HepG2 (cell line): ENCODE results near the gene YPEL3. TPM values are rescaled to one million over a fixed set of nuclear protein-coding genes. Genes with fewer than 3 reads are reported as not detected.

Experiments used
- ADNP ChIP-seq: sonication (generic); formaldehyde crosslinking; IDR thresholded peaks from 2 replicates; pipeline ENCODE4 v1.4.0; 2020; ENCODE audit warnings: missing genetic modification reagents
- AHDC1 ChIP-seq: sonication (generic); formaldehyde crosslinking; IDR thresholded peaks from 2 replicates; pipeline ENCODE4 v1.5.1; 2020; ENCODE audit warnings: mild to moderate bottlenecking, missing genetic modification reagents, borderline replicate concordance
- AHR ChIP-seq: IDR thresholded peaks from 2 replicates; pipeline ENCODE4 v1.6.1; 2018; ENCODE audit warnings: missing genetic modification reagents, missing compliant biosample characterization
- ARID3A ChIP-seq: IDR thresholded peaks from 2 replicates; pipeline ENCODE4 v1.6.1; 2012; ENCODE audit warnings: low read depth, low read length, improper control_type of control experiment
- BCL6 ChIP-seq: IDR thresholded peaks from 2 replicates; pipeline ENCODE4 v1.6.1; 2016; ENCODE audit warnings: missing genetic modification reagents, missing compliant biosample characterization
- CBX2 ChIP-seq, 2 experiments: fragments of 200-600 bp in 1 of 2; sonication (generic); formaldehyde crosslinking in 1 of 2; IDR thresholded peaks; 2 replicates each; pipeline versions ENCODE4 v1.7.0 to v1.8.1; 2018 to 2022; ENCODE audit warnings: low read depth in 2 of 2, low read length in 1 of 2, mild to moderate bottlenecking in 1 of 2, missing genetic modification reagents in 1 of 2
- CC2D1A ChIP-seq: sonication (generic); formaldehyde crosslinking; IDR thresholded peaks from 2 replicates; pipeline ENCODE4 v1.8.1; 2023; ENCODE audit warnings: mild to moderate bottlenecking, missing genetic modification reagents
- CEBPB ChIP-seq: IDR thresholded peaks from 2 replicates; pipeline ENCODE4 v1.6.1; 2011; ENCODE audit warnings: low read depth, low read length, improper control_type of control experiment, borderline replicate concordance
- GATA4 ChIP-seq: sonication (generic); IDR thresholded peaks from 2 replicates; pipeline ENCODE4 v1.6.1; 2016; ENCODE audit warnings: antibody characterized with exemption, low read depth, borderline replicate concordance
- HMGXB4 ChIP-seq, 2 experiments: sonication (generic) in 1 of 2; formaldehyde crosslinking in 1 of 2; IDR thresholded peaks; 2 replicates each; pipeline versions ENCODE4 v1.4.0 to v1.6.1; 2018 to 2020; ENCODE audit warnings: missing genetic modification reagents in 2 of 2, borderline replicate concordance in 1 of 2, low read depth in 1 of 2, mild to moderate bottlenecking in 1 of 2, missing biosample characterization in 1 of 2
- KDM3A ChIP-seq: IDR thresholded peaks from 2 replicates; pipeline ENCODE4 v1.6.1; 2018; ENCODE audit warnings: low read depth, missing compliant biosample characterization
- MTA1 ChIP-seq: sonication (generic); formaldehyde crosslinking; IDR thresholded peaks from 2 replicates; pipeline ENCODE4 v1.4.0; 2020; ENCODE audit warnings: missing genetic modification reagents, mild to moderate bottlenecking, borderline replicate concordance
- NONO ChIP-seq, 2 experiments: fragments of 450-650 bp in 1 of 2; sonication (generic) in 1 of 2; formaldehyde crosslinking in 1 of 2; IDR thresholded peaks in 1 of 2; conservative IDR thresholded peaks in 1 of 2; 2 replicates each; pipeline versions ENCODE4 v1.6.1 to v1.8.0; 2017 to 2022; ENCODE audit warnings: mild to moderate bottlenecking in 1 of 2, missing genetic modification reagents in 1 of 2, moderate library complexity in 1 of 2
- SP1 ChIP-seq, 2 experiments: fragments of 450-650 bp in 1 of 2; sonication (generic) in 1 of 2; formaldehyde crosslinking in 1 of 2; IDR thresholded peaks; 2 replicates each; pipeline versions ENCODE4 v1.4.0 to v1.6.1; 2016 to 2020; ENCODE audit warnings: missing genetic modification reagents in 1 of 2
- TEAD2 ChIP-seq: sonication (generic); formaldehyde crosslinking; IDR thresholded peaks from 2 replicates; pipeline ENCODE4 v1.9.0; 2021; ENCODE audit warnings: missing genetic modification reagents
- XBP1 ChIP-seq: sonication (generic); formaldehyde crosslinking; IDR thresholded peaks from 2 replicates; pipeline ENCODE4 v1.5.0; 2020; ENCODE audit warnings: missing genetic modification reagents
- ZNF24 ChIP-seq: fragments of 450-650 bp; IDR thresholded peaks from 2 replicates; pipeline ENCODE4 v1.6.1; 2017; ENCODE audit warnings: antibody characterized with exemption, mild to moderate bottlenecking
- ZNF615 ChIP-seq: sonication (generic); formaldehyde crosslinking; IDR thresholded peaks from 2 replicates; pipeline ENCODE4 v1.5.0; 2020; ENCODE audit warnings: mild to moderate bottlenecking, missing genetic modification reagents, borderline replicate concordance
- ZNF777 ChIP-seq: sonication (generic); formaldehyde crosslinking; IDR thresholded peaks from 2 replicates; pipeline ENCODE4 v1.4.0; 2020; ENCODE audit warnings: missing genetic modification reagents
- polyA plus RNA-seq, 8 experiments: library from polyadenylated mRNA; depleted of rRNA in 3 of 8; stranded (reverse) in 7 of 8; unstranded in 1 of 8; fragments of >200 nt; fragmentation: Illumina TruSeq in 4 of 8; extraction: Trizol in 4 of 8; gene quantifications; 2 replicates each; pipeline versions ENCODE4 v1.2.1 to v1.2.3, GENCODE V29; 2011 to 2016; ENCODE audit warnings: low read depth in 4 of 8, missing spikeins in 1 of 8, mixed read lengths in 1 of 8; ENCODE audit not compliant: insufficient read depth in 1 of 8
- total RNA-seq, 5 experiments: library from RNA; depleted of rRNA; stranded (reverse); fragments of >200 nt; fragmentation: Illumina TruSeq; extraction: Trizol; gene quantifications; 2 replicates each; pipeline ENCODE4 v1.2.3, GENCODE V29; 2016; ENCODE audit warnings: low read depth in 1 of 5

The YPEL3 gene
- total and polyA plus RNA-seq, 2 of the 13 experiments (the other 11 are each of a cell fraction or from before 2014, with no cell fraction given) = 5.4 to 47.0 TPM

GRCh38 chr16:30075503-30076275 lies 20.3 kb downstream of the YPEL3 start, which contains the start of gene PPP4C (continued):
- TF ChIP-seq HMGXB4 (CRISPR knock-in tag; IDR thresholded peaks at IDR 0.05; ENCODE audit: borderline replicate concordance in 1 of 2, low read depth in 1 of 2) (peak; percentile 77 to 79), CBX2 (IDR thresholded peaks at IDR 0.05; ENCODE audit: low read depth, low read length) (no peak), CBX2 (CRISPR knock-in tag; IDR thresholded peaks at IDR 0.05; ENCODE audit: low read depth) (no peak), BCL6 (CRISPR knock-in tag) (peak; percentile 28; the same call in 1 of the 2 replicates), SP1 (IDR thresholded peaks at IDR 0.05) (no peak), SP1 (CRISPR knock-in tag; IDR thresholded peaks at IDR 0.05) (no peak), ZNF24 (no peak), MTA1 (CRISPR knock-in tag) (no peak), AHDC1 (CRISPR knock-in tag) (peak; percentile 35; the same call in 1 of the 2 replicates), TEAD2 (CRISPR knock-in tag) (no peak), GATA4 (peak; percentile 62; the same call in 1 of the 2 replicates), KDM3A (CRISPR knock-in tag) (no peak), AHR (CRISPR knock-in tag) (no peak), CEBPB (peak; percentile 20; the same call in 1 of the 2 replicates), CC2D1A (CRISPR knock-in tag) (0 out of 2 replicates have a peak, but pooled peaks have one; percentile 62), ADNP (CRISPR knock-in tag) (no peak), ZNF777 (CRISPR knock-in tag) (no peak), NONO (IDR thresholded peaks at IDR 0.05) (no peak), NONO (CRISPR knock-in tag; conservative IDR thresholded peaks at IDR 0.05) (peak; percentile 93), XBP1 (CRISPR knock-in tag) (no peak), ARID3A (no peak), ZNF615 (CRISPR knock-in tag) (no peak)
